ENCODE results near the gene PGS1. TPM values are rescaled to one million over a fixed set of nuclear protein-coding genes. Genes with fewer than 3 reads are reported as not detected.

PGS1 gene
- total and polyA plus RNA-seq, 10 of the 15 experiments (the other 5 are each of a cell fraction or from before 2014, with no cell fraction given) = 1.3 to 37.6 (median 27.4) TPM

DNA sequence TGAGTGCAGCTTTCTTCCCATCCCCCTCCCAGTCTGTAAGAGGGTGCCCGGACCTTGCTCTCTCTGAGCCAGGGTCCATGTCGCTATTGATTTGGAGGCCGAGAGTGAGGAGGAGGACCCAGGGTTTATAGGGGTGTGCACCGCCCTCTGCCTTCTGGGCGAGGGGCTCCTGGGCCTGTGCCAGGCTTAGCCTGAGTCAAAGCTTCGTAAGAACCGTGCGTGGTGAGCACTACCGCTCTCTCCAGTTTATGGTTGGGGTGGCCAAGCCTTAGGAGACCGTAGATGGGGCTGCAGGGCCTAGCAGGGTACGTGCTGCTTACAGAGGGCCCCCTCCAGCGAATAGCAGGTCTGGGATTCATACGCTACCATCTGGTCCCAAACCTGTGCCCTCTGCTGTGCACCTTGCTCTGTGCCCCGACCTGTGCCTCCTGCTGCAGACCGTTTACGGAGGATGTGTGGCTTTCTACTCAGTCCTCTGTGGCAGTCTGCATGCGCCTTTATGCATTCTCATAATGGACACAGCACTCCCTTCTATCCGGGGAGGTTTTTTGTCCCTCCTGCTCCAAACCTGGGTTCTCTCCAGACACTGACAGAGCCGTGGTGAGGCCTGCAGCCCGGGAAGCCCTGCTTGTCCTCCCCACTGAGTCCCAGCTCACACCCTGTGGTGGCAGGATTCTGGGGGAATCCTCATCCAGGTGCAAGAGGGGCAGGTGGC lies 54.7 kb downstream of the PGS1 start:
- H3K79me2 ChIP-seq (ENCODE audit: control insufficient read depth, insufficient read depth, low read length) = no peaks in the 10 kb centered on the region
- no peak overlapping the region for H3K4me2 ChIP-seq (ENCODE audit: control insufficient read depth, insufficient read depth)
- TF ChIP-seq SUPT20H (IDR thresholded peaks at IDR 0.05; ENCODE audit: borderline replicate concordance, control insufficient read depth, low read depth, low read length) = no peak
- no peak for TF ChIP-seq ZNF622 (IDR thresholded peaks at IDR 0.05)
- no peak for TF ChIP-seq HDAC6 (IDR thresholded peaks at IDR 0.05; ENCODE audit: unreplicated experiment)
- TF ChIP-seq, protein P1, sequence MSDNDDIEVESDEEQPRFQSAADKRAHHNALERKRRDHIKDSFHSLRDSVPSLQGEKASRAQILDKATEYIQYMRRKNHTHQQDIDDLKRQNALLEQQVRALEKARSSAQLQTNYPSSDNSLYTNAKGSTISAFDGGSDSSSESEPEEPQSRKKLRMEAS (IDR thresholded peaks at IDR 0.05; ENCODE audit: low read depth, low read length) = no peak
- TF ChIP-seq CBX5 (IDR thresholded peaks at IDR 0.05; ENCODE audit: low read depth) = no peak
- TF ChIP-seq, protein P2, sequence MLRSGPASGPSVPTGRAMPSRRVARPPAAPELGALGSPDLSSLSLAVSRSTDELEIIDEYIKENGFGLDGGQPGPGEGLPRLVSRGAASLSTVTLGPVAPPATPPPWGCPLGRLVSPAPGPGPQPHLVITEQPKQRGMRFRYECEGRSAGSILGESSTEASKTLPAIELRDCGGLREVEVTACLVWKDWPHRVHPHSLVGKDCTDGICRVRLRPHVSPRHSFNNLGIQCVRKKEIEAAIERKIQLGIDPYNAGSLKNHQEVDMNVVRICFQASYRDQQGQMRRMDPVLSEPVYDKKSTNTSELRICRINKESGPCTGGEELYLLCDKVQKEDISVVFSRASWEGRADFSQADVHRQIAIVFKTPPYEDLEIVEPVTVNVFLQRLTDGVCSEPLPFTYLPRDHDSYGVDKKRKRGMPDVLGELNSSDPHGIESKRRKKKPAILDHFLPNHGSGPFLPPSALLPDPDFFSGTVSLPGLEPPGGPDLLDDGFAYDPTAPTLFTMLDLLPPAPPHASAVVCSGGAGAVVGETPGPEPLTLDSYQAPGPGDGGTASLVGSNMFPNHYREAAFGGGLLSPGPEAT (IDR thresholded peaks at IDR 0.05; ENCODE audit: low read depth) = no peak
- TF ChIP-seq POLR2AphosphoS5 (IDR thresholded peaks at IDR 0.05; ENCODE audit: low read length) = no peak
- no peak for TF ChIP-seq PAX8 (IDR thresholded peaks at IDR 0.05)
- TF ChIP-seq TARDBP (IDR thresholded peaks at IDR 0.05; ENCODE audit: borderline replicate concordance) = no peak
- no peak for TF ChIP-seq EED (IDR thresholded peaks at IDR 0.05; ENCODE audit: low read depth)
- TF ChIP-seq SPI1 (IDR thresholded peaks at IDR 0.05; ENCODE audit: borderline replicate concordance, insufficient read depth, low read depth, low read length) = no peak
- no peak for TF ChIP-seq NR2C1 (IDR thresholded peaks at IDR 0.05)
- no peak for TF ChIP-seq SREBF1 (IDR thresholded peaks at IDR 0.05; ENCODE audit: low read length)
- TF ChIP-seq SIX5 (IDR thresholded peaks at IDR 0.05; ENCODE audit: low read depth, low read length, severe bottlenecking) = no peak
- no peak for TF ChIP-seq ZZZ3 (IDR thresholded peaks at IDR 0.05; ENCODE audit: control insufficient read depth, insufficient read length, low read depth)
- TF ChIP-seq, protein P3, sequence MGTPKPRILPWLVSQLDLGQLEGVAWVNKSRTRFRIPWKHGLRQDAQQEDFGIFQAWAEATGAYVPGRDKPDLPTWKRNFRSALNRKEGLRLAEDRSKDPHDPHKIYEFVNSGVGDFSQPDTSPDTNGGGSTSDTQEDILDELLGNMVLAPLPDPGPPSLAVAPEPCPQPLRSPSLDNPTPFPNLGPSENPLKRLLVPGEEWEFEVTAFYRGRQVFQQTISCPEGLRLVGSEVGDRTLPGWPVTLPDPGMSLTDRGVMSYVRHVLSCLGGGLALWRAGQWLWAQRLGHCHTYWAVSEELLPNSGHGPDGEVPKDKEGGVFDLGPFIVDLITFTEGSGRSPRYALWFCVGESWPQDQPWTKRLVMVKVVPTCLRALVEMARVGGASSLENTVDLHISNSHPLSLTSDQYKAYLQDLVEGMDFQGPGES (IDR thresholded peaks at IDR 0.05) = no peak
- ChIA-PET CTCF (no interaction called here), POLR2A (no interaction called here), SMC1A (ENCODE audit: uncharacterized antibody, unreplicated experiment) (interaction anchor here (1.3 kb wide), 1 partner anchor 348 kb away, joined by 3 read pairs; no protein-coding TSS in a partner anchor), RAD21 (ENCODE audit: unreplicated experiment) (interaction anchor here (1.1 kb wide), 1 partner anchor 11 kb away, joined by 3 read pairs; no protein-coding TSS in a partner anchor)
- intact Hi-C loops (cut with micrococcal nuclease; ENCODE audit: unreplicated experiment) (no loop called here), in situ Hi-C loops (cut with MboI) (no loop called here)
- H3K27me3 ChIP-seq (replicated peaks in 1 of 2; ENCODE audit: control insufficient read depth in 2 of 2, insufficient read depth in 2 of 2, low read length in 1 of 2) = no peaks in the 10 kb centered on the region
- DNase-seq (ENCODE audit: low read depth, low spot score) (no peak), ATAC-seq (no peak), FAIRE-seq (no peak)
- no peak overlapping the region for H3K4me3 ChIP-seq
- no peak overlapping the region for H3K9ac ChIP-seq (ENCODE audit: control insufficient read depth, insufficient read depth, low read length)
- H3K4me1 ChIP-seq (ENCODE audit: control insufficient read depth, insufficient read depth, low read length) = no peaks in the 10 kb centered on the region
- 66% methylated on average over 20 of the region's 20 CpGs for WGBS (ENCODE audit: insufficient coverage, insufficient replicate concordance, low lambda C conversion rate, missing lambda C conversion rate)
- no peak overlapping the region for H2AFZ ChIP-seq (ENCODE audit: control insufficient read depth, low read depth, low read length)
- H3K9me3 ChIP-seq (replicated peaks; ENCODE audit: control insufficient read depth, insufficient read depth, low read length) = no peaks in the 10 kb centered on the region
- H3K36me3 ChIP-seq (ENCODE audit: control insufficient read depth in 2 of 2, insufficient read depth in 2 of 2, low read length in 1 of 2) = peaks cover 0 to 4% of the 10 kb centered on the region in 2 experiments; a peak in 3 of 4 replicates
- no TSS peak for BruUV-seq (replicated peaks)
- H3K27ac ChIP-seq (ENCODE audit: control insufficient read depth, insufficient read depth) = no peak overlapping the region
- H4K20me1 ChIP-seq (ENCODE audit: control insufficient read depth, insufficient read depth) = no peaks in the 10 kb centered on the region
